ENCODE measurements around the gene MLLT6.

DNA sequence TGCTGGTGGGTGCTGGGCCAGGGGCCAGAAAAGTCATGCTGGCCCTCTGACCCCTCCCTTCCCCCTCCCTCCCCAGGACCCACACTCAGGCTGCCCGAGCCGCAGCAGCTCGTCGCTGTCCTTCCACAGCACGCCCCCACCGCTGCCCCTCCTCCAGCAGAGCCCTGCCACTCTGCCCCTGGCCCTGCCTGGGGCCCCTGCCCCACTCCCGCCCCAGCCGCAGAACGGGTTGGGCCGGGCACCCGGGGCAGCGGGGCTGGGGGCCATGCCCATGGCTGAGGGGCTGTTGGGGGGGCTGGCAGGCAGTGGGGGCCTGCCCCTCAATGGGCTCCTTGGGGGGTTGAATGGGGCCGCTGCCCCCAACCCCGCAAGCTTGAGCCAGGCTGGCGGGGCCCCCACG lies 16.7 kb downstream of the MLLT6 start:
- TF ChIP-seq, protein P1, sequence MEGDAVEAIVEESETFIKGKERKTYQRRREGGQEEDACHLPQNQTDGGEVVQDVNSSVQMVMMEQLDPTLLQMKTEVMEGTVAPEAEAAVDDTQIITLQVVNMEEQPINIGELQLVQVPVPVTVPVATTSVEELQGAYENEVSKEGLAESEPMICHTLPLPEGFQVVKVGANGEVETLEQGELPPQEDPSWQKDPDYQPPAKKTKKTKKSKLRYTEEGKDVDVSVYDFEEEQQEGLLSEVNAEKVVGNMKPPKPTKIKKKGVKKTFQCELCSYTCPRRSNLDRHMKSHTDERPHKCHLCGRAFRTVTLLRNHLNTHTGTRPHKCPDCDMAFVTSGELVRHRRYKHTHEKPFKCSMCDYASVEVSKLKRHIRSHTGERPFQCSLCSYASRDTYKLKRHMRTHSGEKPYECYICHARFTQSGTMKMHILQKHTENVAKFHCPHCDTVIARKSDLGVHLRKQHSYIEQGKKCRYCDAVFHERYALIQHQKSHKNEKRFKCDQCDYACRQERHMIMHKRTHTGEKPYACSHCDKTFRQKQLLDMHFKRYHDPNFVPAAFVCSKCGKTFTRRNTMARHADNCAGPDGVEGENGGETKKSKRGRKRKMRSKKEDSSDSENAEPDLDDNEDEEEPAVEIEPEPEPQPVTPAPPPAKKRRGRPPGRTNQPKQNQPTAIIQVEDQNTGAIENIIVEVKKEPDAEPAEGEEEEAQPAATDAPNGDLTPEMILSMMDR (IDR thresholded peaks at IDR 0.05; ENCODE audit: low read depth, low read length) = no peak
- TF ChIP-seq EZH2phosphoT487 (IDR thresholded peaks at IDR 0.05; ENCODE audit: low read depth) = no peak

Data from OCI-LY3 (cell line).